SU-DHL-6 (cell line): ENCODE data around the gene SCGB1D1.

Source experiments
- H2AFZ ChIP-seq: fragments of 200-600 bp; sonication (generic); 2 replicates; pipeline ENCODE4 v1.6.1; 2014; ENCODE audit warnings: low read depth, mild to moderate bottlenecking, moderate library complexity, mixed read lengths, antibody characterized with exemption, low read length; ENCODE audit not compliant: severe bottlenecking
- H3F3A ChIP-seq: fragments of 200-600 bp; shearing (Covaris generic); 2 replicates; pipeline ENCODE4 v1.6.0; 2016; ENCODE audit warnings: antibody characterized with exemption, mild to moderate bottlenecking; ENCODE audit not compliant: insufficient read depth
- H3K27ac ChIP-seq: fragments of 200-600 bp; sonication (generic); 2 replicates; pipeline ENCODE4 v1.5.1; 2016; ENCODE audit warnings: low read depth, mild to moderate bottlenecking, low read length, moderate library complexity, mixed read lengths
- H3K27me3 ChIP-seq: fragments of 200-600 bp; sonication (generic), shearing (Covaris generic); 2 replicates; pipeline ENCODE4 v1.6.0; 2014; ENCODE audit warnings: mild to moderate bottlenecking, low read length
- H3K36me3 ChIP-seq: fragments of 200-600 bp; sonication (generic); 2 replicates; pipeline ENCODE4 v1.6.1; 2014; ENCODE audit warnings: mild to moderate bottlenecking, low read length, mixed read lengths
- H3K4me2 ChIP-seq: fragments of 300-600, 200-600 bp; shearing (Covaris generic), sonication (generic); 2 replicates; pipeline ENCODE4 v1.6.0; 2014; ENCODE audit warnings: low read length, low read depth, mild to moderate bottlenecking; ENCODE audit not compliant: poor library complexity, severe bottlenecking
- H3K4me3 ChIP-seq: fragments of 200-600 bp; sonication (generic); 2 replicates; pipeline ENCODE4 v1.5.1; 2014; ENCODE audit warnings: antibody characterized with exemption, low read length, mild to moderate bottlenecking, mixed read lengths; ENCODE audit not compliant: insufficient read depth, poor library complexity, severe bottlenecking
- H3K79me2 ChIP-seq: fragments of 200-600 bp; sonication (generic); 2 replicates; pipeline ENCODE4 v1.6.1; 2014; ENCODE audit warnings: mild to moderate bottlenecking, low read length, moderate library complexity; ENCODE audit not compliant: insufficient read depth
- H3K9ac ChIP-seq: fragments of 200-600 bp; sonication (generic); 2 replicates; pipeline ENCODE4 v1.7.0; 2014; ENCODE audit warnings: mild to moderate bottlenecking, low read length
- H3K9me2 ChIP-seq: fragments of 200-600 bp; sonication (generic); replicated peaks from 2 replicates; pipeline ENCODE4 v1.6.1; 2014; ENCODE audit warnings: low read length; ENCODE audit not compliant: insufficient read depth
- H3K9me3 ChIP-seq: fragments of 200-600 bp; sonication (generic); 2 replicates; pipeline ENCODE4 v1.6.1; 2014; ENCODE audit warnings: low read length, mixed read lengths; ENCODE audit not compliant: insufficient read depth
- H4K20me1 ChIP-seq: fragments of 200-600 bp; sonication (generic); 2 replicates; pipeline ENCODE4 v1.6.1; 2014; ENCODE audit warnings: low read depth, mild to moderate bottlenecking, antibody characterized with exemption, low read length, moderate library complexity, mixed read lengths
- CTCF ChIP-seq: fragments of 200-600 bp; sonication (generic); IDR thresholded peaks from one replicate; pipeline ENCODE4 v1.5.1; 2017; ENCODE audit warnings: antibody characterized with exemption, mild to moderate bottlenecking, low read length, moderate library complexity; ENCODE audit not compliant: insufficient read depth, poor library complexity, severe bottlenecking
- EZH2phosphoT487 ChIP-seq: fragments of 200-600 bp; sonication (generic), shearing (Covaris generic); conservative IDR thresholded peaks from 2 replicates; pipeline ENCODE4 v1.6.1; 2018; ENCODE audit warnings: mild to moderate bottlenecking, antibody characterized with exemption, low read length, moderate library complexity, mixed read lengths

SCGB1D1 gene

GRCh38 chr11:62169448-62169847 is 20.6 kb upstream of the SCGB1D1 start:
- H4K20me1 ChIP-seq = no peaks in the 10 kb centered on the region
- TF ChIP-seq EZH2phosphoT487 (no peak), CTCF (no peak)
- H3K27me3 ChIP-seq = no peaks in the 10 kb centered on the region
- no peak overlapping the region for H2AFZ ChIP-seq
- no peaks in the 10 kb centered on the region for H3K9me3 ChIP-seq
- H3F3A ChIP-seq = no peaks in the 10 kb centered on the region
- H3K4me2 ChIP-seq = no peak overlapping the region
- no peaks in the 10 kb centered on the region for H3K36me3 ChIP-seq
- no peak overlapping the region for H3K4me3 ChIP-seq
- no peaks in the 10 kb centered on the region for H3K79me2 ChIP-seq
- no peak overlapping the region for H3K9ac ChIP-seq
- no peaks in the 10 kb centered on the region for H3K9me2 ChIP-seq
- no peak overlapping the region for H3K27ac ChIP-seq

- Histone ChIP-seq H3K9me2 (no peaks in the 10 kb centered on the region), H2AFZ (no peak overlapping the region), H3K4me2 (no peak overlapping the region), H3K9ac (no peak overlapping the region), H4K20me1 (no peaks in the 10 kb centered on the region), H3K27ac (no peak overlapping the region), H3K36me3 (no peaks in the 10 kb centered on the region), H3K79me2 (no peaks in the 10 kb centered on the region), H3K27me3 (no peaks in the 10 kb centered on the region), H3F3A (no peaks in the 10 kb centered on the region), H3K9me3 (no peaks in the 10 kb centered on the region), H3K4me3 (no peak overlapping the region)
- no peak for TF ChIP-seq EZH2phosphoT487
- TF ChIP-seq CTCF = no peak
These were observed 20.1 kb upstream of the SCGB1D1 start for GRCh38 chr11:62169935-62170334.

- no peaks in the 10 kb centered on the region; the same call in 1 of the 2 replicates for H3K27me3 ChIP-seq
- H2AFZ ChIP-seq = no peak overlapping the region
- no peak overlapping the region for H3K4me3 ChIP-seq
These were observed 18.7 kb upstream of the SCGB1D1 start for GRCh38 chr11:62171261-62171723.

More at GRCh38 chr11:62171261-62171723, 18.7 kb upstream of the SCGB1D1 start:
- Histone ChIP-seq H3K27ac (no peak overlapping the region), H3K79me2 (no peaks in the 10 kb centered on the region), H3K4me2 (no peak overlapping the region), H4K20me1 (no peaks in the 10 kb centered on the region), H3K9ac (no peak overlapping the region), H3K9me3 (no peaks in the 10 kb centered on the region), H3K36me3 (no peaks in the 10 kb centered on the region), H3K9me2 (no peaks in the 10 kb centered on the region), H3F3A (no peaks in the 10 kb centered on the region)
- TF ChIP-seq EZH2phosphoT487 (no peak), CTCF (peak; percentile 66)
